HK-2 (cell line): ENCODE results near the gene BRCA2.

Experiments
- DNase-seq: peaks from one replicate; pipeline ENCODE4 v3.0.0-alpha.2; 2018; ENCODE audit not compliant: unreplicated experiment

The BRCA2 gene

GRCh38 chr13:32315238-32316027, at the start of gene BRCA2, which contains the start of gene ZAR1L:
TSS of gene BRCA2 (plus strand) at chr13:32315508. CDS start at chr13:32316461, 953 bp downstream.
TSS of gene ZAR1L (minus strand) at chr13:32315363. CDS start at chr13:32311925, 3,438 bp downstream.
- peak; percentile 81 for DNase-seq

- no peak for DNase-seq
Measured at GRCh38 chr13:32265726-32266125, 49.6 kb upstream of the BRCA2 start.

- DNase-seq: no peak
Measured at GRCh38 chr13:32266130-32266529, 49.2 kb upstream of the BRCA2 start.

GRCh38 chr13:32267836-32268439, 47.4 kb upstream of the BRCA2 start:
- DNase-seq: peak; percentile 3

DNA sequence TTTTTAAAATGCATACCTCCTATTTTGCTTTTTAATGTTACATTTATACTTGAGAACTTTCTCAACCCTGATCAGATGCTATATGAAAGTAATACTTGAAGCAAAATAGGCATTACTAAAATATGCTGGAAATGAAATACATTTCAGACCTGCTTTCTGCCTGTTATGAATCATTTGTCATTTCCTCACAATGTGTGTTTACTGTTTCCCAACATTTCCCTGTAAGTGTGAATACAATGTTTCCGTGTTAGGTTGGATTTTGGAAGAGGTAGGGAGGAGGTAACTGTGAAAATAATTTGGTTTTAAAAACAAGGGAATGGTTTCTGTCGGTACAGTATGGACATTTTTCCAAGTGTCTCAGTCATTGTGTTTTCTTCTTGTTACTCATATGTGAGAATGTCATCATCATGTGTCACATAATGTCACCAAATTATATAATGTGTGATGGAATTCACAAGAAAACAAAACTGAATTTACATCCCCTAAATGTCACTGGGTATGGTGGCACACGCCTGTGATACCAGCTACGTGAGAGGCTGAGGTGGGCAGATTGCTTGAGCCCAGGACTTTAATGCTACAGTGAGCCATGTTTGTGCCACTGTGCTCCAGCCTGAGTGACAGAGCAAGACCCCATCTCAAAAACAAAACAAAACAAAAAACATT, 43.2 kb upstream of the BRCA2 start:
- no peak for DNase-seq

GRCh38 chr13:32277839-32278238, 37.5 kb upstream of the BRCA2 start:
- no peak for DNase-seq

DNA sequence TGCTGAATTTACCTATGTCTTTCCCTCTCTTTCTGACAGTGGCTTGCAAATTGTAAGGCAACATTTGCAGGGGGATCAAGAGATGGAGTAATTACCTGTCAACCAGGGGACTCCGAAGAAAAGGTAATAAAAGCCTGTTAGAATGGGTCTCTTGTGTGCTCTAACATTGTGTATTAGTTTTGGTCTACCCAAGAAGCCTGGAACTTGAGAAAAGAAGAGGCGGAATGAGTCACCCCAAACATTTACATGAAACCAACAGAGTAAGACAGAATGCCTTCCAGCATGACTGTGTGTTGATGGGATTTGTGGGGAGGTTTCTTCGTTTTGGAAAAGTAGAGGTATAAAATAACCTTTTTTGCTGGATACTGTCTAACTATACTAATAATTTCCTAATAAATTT, 36.9 kb upstream of the BRCA2 start:
- DNase-seq: no peak

DNA sequence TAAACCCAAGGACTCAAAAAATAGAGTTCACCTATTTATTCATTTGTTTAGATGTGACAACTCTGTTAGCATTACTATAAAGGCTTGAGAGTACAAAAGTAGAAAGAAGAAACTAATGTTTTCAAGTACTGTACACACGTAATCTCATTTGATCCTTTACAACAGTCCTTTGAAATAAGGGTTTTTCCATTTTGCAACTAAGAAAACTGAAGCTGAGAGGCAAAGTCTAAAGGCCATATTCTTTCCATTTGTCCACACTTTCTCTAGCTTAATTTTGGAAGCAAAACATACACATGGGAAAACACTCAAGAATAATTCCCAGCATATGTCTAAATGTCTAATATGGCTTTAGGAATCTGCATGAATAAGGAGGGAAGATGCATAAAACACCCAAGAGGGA, 34.2 kb upstream of the BRCA2 start:
- no peak for DNase-seq

DNA sequence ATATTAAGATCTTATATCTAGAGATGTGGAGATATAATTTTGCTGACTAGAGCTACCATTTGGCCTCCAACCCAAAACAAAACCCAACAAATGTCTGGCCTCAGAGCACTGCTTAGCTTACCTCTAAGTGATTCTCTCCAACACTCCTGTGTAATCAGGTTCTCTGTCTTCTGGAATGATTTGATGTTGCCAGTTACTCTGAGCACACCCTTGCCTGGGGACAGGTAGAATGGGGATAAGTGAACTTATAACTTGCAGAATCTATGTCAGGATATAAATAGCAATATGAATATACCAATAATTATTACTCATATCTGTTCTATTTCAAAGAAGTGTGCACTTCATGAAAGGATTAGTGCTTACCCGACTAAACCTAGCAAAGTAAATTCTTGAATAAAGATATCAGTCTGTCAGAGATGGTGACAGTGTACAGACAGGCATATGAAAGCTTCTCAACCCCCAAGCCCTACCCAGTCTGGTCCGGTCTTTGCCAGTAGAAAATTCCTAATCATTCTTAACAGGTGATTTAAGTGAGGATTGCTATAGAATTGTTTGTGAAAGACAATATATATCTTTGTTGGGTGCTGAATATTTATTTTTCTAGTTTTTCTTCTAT, 33.1 kb upstream of the BRCA2 start:
- DNase-seq: no peak

DNA sequence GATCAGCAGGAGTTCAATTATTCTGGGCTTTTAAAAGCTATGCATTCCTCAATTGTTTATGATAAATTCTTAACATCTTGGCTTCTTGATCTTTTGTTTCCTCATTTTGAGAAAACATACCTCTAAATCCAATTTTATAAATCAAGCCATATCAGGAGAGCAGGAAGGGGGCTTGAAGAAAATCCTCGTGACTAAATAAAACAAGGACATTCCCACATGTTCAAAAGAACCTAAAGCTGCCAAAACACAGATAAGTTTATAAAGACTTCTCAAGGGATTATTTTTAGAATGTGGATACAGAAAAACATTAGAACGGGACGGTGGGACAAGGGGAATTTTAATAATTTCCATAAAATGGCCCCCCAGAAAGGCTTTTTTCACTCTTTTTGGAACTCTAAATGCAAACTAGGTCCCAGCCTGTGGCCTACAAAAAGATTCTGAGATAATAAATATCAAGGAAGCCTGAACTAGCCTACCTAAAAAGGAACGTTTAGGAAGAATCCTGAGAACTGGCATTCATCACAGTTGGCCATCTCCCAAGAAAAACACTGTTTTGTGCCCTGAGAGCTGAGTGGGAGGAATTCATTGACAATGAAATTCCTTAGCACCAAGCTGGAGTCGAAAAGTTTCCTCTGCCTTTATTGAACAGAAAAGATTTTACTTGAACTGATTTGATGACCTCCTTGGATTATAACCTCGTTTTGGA, 30.2 kb upstream of the BRCA2 start:
- no peak for DNase-seq

- no peak for DNase-seq
Measured at GRCh38 chr13:32285633-32285965, 29.7 kb upstream of the BRCA2 start.

- no peak for DNase-seq
Measured at GRCh38 chr13:32297206-32297605, 18.1 kb upstream of the BRCA2 start.

GRCh38 chr13:32298695-32299094, 16.6 kb upstream of the BRCA2 start:
- no peak for DNase-seq

DNA sequence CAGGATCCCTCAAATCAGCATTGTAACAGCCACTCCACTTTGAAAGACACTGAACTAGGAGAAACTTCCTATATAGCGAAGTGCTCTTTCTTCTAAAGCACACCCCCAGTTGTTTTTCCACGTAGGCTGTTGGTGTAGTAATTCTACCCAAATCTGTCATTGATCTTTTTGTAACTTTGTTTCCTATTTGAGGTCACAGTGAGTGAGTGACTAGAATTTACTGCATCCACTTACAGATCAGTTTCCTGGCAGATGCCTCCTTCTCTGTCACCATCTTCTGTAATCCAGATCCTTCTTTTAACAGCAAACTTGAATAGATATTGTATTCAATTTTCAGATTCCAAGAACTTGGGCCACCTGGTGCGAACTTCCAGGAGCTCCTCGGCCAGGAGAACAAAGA, 15.4 kb upstream of the BRCA2 start:
- no peak for DNase-seq

GRCh38 chr13:32300406-32300805, 14.9 kb upstream of the BRCA2 start:
- no peak for DNase-seq

DNA sequence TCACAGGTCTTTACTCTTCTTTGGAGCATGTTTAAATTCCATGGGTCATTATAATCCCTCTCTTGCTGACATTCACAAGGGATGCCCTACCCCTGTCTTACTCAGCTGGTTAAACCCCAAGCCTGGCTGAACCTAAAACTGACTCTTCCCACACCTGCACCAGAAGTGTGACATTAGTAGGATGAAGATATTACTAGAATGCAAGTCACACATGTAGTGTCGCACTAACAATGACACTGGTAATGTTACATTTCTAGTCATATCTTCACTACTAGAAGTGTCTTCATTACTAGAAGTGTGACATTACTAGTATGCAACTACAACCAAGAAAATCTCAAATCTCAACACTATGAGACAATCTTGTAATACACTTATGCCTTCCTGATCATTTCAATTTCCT, 14.4 kb upstream of the BRCA2 start:
- no peak for DNase-seq

DNA sequence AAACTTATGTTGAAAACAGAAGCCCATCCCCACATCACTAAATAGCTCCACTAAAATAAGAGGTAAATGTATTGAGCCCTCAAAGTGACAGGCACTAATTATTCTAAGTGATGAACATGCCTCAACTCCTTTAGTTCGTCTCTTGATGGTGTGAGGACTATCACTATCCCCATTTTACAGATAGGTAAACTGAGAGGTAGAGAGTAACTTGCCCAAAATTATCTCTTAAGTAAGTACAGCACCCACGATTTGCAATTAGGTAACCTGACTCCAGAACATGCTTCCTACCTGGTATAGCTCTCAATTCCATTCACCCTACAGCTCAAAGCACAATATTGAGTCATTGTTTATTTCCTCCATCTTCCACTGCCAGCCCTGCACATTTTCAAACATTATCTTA, 12.8 kb upstream of the BRCA2 start:
- no peak for DNase-seq

DNA sequence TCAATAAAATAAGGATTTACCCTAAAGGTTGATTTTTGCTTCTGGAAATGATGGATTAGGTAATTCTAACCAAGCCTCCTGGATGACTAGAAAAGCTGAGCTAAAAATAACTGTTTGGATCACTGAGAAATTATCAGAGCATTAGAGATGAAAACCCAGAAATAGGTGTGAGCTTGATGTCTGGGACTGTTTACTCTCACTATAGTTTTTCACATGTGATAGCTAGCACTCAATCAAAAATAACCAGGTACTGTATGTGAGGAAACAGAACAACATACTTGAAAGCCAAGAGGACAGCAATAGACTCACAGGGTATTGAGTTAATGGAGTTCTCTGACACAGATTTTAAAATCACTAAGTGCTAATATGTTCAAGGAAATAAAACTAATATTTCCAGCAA, 9.7 kb upstream of the BRCA2 start:
- DNase-seq: no peak

- DNase-seq: no peak
Measured at GRCh38 chr13:32309312-32310133, 5.8 kb upstream of the BRCA2 start.

DNA sequence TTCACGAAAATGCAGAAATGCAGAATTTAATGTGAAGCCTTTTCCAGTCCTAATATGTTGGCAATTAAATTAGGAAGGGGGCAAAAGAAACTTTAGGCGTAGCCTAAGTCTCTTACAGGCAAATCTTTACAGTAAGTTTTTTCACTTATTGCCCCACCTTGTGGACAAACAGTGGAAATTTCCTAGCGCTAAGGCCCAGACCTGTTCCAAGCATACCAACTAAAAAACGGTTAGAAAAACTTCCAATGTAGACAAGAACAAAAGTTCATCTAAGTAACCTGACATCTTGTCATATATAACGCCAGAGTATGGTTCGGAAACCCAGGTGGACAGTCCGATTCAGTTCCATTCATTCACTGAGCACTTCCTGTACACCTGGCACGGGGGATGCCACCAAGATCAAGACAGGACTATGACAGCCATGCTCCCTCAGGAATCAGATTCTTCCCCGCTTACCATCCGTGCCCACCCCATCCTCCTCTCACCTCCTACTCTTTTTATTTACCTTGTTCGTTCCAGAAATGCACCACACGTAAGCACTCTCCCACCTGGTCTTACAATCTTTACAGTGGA, 5.1 kb upstream of the BRCA2 start:
- no peak for DNase-seq
